Measurements from ENCODE around the gene ZNF24. TPM values are rescaled to one million over a fixed set of nuclear protein-coding genes. Genes with fewer than 3 reads are reported as not detected.

Gene ZNF24
- 10 to 100 TPM; 39.0 to 79.0 (median 52.8) TPM for total RNA-seq

DNA sequence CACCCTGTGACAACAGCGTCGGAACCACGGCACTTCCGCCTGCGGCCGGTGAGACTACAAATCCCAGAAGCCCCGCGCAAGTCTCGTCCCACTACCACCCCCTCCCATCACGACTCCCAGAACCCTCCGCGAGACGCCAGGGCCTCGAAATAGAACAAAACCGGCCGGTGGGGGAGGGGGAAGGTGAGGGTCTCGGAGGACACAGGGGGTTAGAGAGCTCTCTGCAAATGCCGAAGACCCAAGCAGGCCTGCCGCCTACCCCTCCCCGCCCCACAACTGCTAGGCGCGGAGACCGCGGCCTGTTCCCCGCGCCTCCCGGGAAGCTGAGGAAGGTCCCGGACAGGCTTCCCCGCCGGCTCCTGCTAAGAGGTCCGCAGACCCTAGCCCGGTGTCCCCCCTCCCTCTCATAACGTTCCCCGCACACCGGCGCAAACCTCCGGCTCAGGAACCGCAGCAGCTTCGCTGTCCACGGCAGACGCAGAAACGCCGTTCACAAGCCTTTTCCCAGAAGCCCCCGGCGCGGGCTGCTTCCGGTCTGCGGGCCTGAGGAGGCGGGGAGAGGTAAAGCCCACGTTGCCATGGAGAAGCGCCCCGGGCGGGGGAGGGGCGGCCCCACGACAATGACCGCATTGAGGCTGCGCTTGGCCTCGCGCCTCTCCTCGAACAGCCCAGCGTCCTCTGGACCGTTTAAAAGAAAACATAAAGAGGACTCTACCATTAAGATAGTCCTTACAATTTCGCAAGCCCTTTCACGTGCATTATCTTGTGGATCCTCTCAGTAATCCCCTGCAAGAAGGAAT is at the start of gene ZNF24:
TSS of gene ZNF24 (minus strand) at position 485 of the 800 bp plus-strand sequence. CDS start 3,770 bp downstream, outside the sequence.
- intact Hi-C loops (cut with DNase I; ENCODE audit: low total_unique reads) = loop anchor here (10.0 kb wide), 1 partner anchor 109 kb away; no protein-coding TSS in a partner anchor
- peak; percentile 95 to 98 for DNase-seq (ENCODE audit: low spot score in 2 of 2)
- H3K9me3 ChIP-seq = no peaks in the 10 kb centered on the region
- TF ChIP-seq POLR2A (IDR thresholded peaks at IDR 0.05) (peak; percentile 83), POLR2AphosphoS5 (IDR thresholded peaks at IDR 0.05) (peak; percentile 90 to 98 (median 93))
- TF ChIP-seq, protein P1, sequence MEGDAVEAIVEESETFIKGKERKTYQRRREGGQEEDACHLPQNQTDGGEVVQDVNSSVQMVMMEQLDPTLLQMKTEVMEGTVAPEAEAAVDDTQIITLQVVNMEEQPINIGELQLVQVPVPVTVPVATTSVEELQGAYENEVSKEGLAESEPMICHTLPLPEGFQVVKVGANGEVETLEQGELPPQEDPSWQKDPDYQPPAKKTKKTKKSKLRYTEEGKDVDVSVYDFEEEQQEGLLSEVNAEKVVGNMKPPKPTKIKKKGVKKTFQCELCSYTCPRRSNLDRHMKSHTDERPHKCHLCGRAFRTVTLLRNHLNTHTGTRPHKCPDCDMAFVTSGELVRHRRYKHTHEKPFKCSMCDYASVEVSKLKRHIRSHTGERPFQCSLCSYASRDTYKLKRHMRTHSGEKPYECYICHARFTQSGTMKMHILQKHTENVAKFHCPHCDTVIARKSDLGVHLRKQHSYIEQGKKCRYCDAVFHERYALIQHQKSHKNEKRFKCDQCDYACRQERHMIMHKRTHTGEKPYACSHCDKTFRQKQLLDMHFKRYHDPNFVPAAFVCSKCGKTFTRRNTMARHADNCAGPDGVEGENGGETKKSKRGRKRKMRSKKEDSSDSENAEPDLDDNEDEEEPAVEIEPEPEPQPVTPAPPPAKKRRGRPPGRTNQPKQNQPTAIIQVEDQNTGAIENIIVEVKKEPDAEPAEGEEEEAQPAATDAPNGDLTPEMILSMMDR (IDR thresholded peaks at IDR 0.05) = peak in 2 of 3 donors; percentile 7 to 12
- peak within 1 kb of the TSS; percentile 100 for H3K27ac ChIP-seq
- H3K4me3 ChIP-seq = peak within 1 kb of the TSS; percentile 87 to 94 (median 92)
- no peaks in the 10 kb centered on the region for H3K27me3 ChIP-seq
- H3K36me3 ChIP-seq = no peaks in the 10 kb centered on the region
- peaks cover 0 to 4% of the 10 kb centered on the region in 2 donors for H3K4me1 ChIP-seq

DNA sequence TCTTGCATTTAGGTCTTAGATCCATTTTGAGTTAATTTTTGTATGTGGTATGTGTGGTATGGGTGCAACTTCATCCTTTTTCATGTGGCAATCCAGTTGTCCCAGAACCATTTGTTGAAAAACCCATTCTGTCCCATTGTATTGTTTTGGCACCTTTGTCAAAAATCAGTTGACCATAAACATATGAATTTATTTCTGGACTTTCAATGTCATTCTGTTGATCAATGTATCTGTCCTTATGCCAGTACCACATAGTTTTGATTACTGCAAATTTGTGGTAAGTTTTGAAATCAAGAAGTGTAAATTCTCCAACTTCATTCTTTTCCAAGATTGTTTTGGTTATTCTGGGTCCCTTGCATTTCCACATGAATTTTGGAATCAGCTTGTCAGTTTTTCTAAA is 49.5 kb upstream of the ZNF24 start:
- no peak overlapping the region for H3K4me3 ChIP-seq
- no peaks in the 10 kb centered on the region for H3K9me3 ChIP-seq
- no peaks in the 10 kb centered on the region for H3K27me3 ChIP-seq
- H3K4me1 ChIP-seq = no peaks in the 10 kb centered on the region
- DNase-seq (ENCODE audit: low spot score in 2 of 2) = no peak
- no peaks in the 10 kb centered on the region for H3K36me3 ChIP-seq
- TF ChIP-seq POLR2AphosphoS5 (IDR thresholded peaks at IDR 0.05) (no peak), POLR2A (IDR thresholded peaks at IDR 0.05) (no peak)
- TF ChIP-seq, protein P1 (IDR thresholded peaks at IDR 0.05) = no peak
- intact Hi-C loops (cut with DNase I; ENCODE audit: low total_unique reads) = no loop called here
- no peak overlapping the region for H3K27ac ChIP-seq

DNA sequence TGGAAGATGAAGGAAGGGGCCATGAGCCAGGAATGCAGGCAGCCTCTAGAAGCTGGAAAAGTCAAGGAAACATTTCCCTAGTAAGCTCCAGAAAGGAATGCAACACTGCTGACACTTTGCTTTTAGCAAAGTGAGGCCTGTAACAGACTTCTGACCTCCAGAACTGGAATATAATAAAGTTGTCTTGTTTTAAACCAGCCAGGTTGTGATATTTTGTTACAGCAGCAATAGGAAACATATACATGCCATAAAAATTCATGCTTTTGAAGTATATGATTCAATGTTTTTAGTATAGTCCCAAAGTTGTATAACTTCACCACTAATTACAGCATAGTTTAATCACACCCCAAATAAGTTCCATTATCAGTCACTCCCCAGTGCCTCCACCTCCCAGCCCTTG is 48.2 kb upstream of the ZNF24 start:
- Histone ChIP-seq H3K4me1 (no peaks in the 10 kb centered on the region), H3K36me3 (no peaks in the 10 kb centered on the region), H3K27me3 (no peaks in the 10 kb centered on the region), H3K4me3 (no peak overlapping the region), H3K9me3 (no peaks in the 10 kb centered on the region), H3K27ac (no peak overlapping the region)
- DNase-seq (ENCODE audit: low spot score in 2 of 2) = no peak
- TF ChIP-seq POLR2A (IDR thresholded peaks at IDR 0.05) = no peak
- TF ChIP-seq POLR2AphosphoS5 (IDR thresholded peaks at IDR 0.05) = no peak
- TF ChIP-seq, protein P1 (IDR thresholded peaks at IDR 0.05) = no peak
- intact Hi-C loops (cut with DNase I; ENCODE audit: low total_unique reads) = no loop called here

DNA sequence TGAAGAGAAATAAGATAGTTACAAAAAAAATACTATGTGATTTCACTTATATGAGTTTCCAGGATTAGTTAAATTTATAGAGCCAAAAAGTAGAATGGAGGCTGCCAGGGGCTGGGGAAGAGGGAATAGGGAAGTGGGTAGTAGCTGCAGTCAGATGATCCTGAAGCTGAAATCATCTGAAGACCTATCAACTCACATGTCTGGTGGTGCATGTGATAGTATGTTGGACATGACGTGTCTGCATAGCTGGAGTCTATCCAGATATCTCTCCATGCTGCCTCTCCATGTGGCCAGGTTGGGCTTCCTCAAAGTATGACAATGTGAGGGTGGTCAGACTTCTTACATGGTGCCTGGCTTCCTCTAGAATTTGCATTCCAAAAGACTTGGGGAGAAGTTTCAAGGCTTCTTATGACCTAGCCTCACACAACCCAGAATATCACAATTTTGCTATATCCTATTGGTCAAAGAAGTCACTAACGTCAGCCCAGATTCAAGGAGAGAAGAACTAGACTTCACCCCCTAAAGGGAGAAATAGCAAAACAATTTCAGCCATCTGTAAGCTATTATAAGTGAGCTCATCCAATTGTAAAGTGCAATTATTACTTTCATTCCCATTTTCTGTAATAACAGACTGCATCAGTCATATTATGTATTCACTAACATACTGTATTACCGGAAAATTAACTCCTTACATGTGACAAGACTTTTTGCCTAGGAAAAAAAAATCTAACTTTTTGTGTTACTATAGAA is 46.9 kb upstream of the ZNF24 start:
- H3K9me3 ChIP-seq = no peaks in the 10 kb centered on the region
- no peak for DNase-seq (ENCODE audit: low spot score in 2 of 2)
- H3K27me3 ChIP-seq = no peaks in the 10 kb centered on the region
- no peak overlapping the region for H3K27ac ChIP-seq
- TF ChIP-seq POLR2AphosphoS5 (IDR thresholded peaks at IDR 0.05) = no peak
- TF ChIP-seq, protein P1 (IDR thresholded peaks at IDR 0.05) = no peak
- TF ChIP-seq POLR2A (IDR thresholded peaks at IDR 0.05) = no peak
- intact Hi-C loops (cut with DNase I; ENCODE audit: low total_unique reads) = no loop called here
- H3K4me3 ChIP-seq = no peak overlapping the region
- no peaks in the 10 kb centered on the region for H3K4me1 ChIP-seq
- no peaks in the 10 kb centered on the region for H3K36me3 ChIP-seq

All from breast epithelium (tissue), 4 donors.